Left ventricle myocardium inferior (tissue), 1 donor: ENCODE data around the gene PAOX. TPM values are rescaled to one million over a fixed set of nuclear protein-coding genes. Genes with fewer than 3 reads are reported as not detected.

Experiments
- DNase-seq: peaks from one replicate; pipeline ENCODE4 v3.0.0-alpha.2; 2020
- H3K27ac ChIP-seq: fragments of 200-600 bp; replicated peaks from 2 replicates; pipeline ENCODE4 v1.8.0; 2021
- H3K27me3 ChIP-seq: fragments of 200-600 bp; 2 replicates; pipeline ENCODE4 v1.8.0; 2021; ENCODE audit warnings: low read depth
- H3K36me3 ChIP-seq: fragments of 200-600 bp; 2 replicates; pipeline ENCODE4 v1.8.0; 2021
- H3K4me1 ChIP-seq: fragments of 200-600 bp; 2 replicates; pipeline ENCODE4 v1.8.0; 2021
- H3K4me3 ChIP-seq: fragments of 200-600 bp; 2 replicates; pipeline ENCODE4 v1.8.0; 2021; ENCODE audit warnings: mild to moderate bottlenecking, moderate library complexity
- H3K9me3 ChIP-seq: fragments of 200-600 bp; replicated peaks from 2 replicates; pipeline ENCODE4 v1.8.0; 2021
- CTCF ChIP-seq: fragments of 200-600 bp; IDR thresholded peaks from 2 replicates; pipeline ENCODE4 v1.8.0; 2021; ENCODE audit warnings: antibody characterized with exemption, mild to moderate bottlenecking, borderline replicate concordance
- intact Hi-C: fragments of 100-400 bp; cut with micrococcal nuclease; formaldehyde crosslinking; loops from one replicate; pipeline ENCODE4 v1.11.0; 2022
- long read RNA-seq: library from polyadenylated mRNA; unstranded; transcript quantifications from one replicate; pipeline ENCODE4 v2.0.0, GENCODE V29; 2021
- total RNA-seq: library from RNA; stranded (reverse); fragmentation: NEBNext Ultra II Directional; extraction: Animal tissue kit (Norgen Biotek cat#: 25700); gene quantifications from one replicate; pipeline ENCODE4 v1.2.1, GENCODE V29; 2021
- donor health status: DM: no; HTN: yes; CAD: no; lungs with severe emphysema.

Gene PAOX
- total RNA-seq: 2.9 TPM
- long read RNA-seq, transcript PAOX-201 (7 exons, 1,858 nt): major isoform, 5 of 12 reads
- long read RNA-seq, partial matches to known transcripts: 6 of 12 reads
- long read RNA-seq, other reads (novel, unspliced or antisense): 0 of 12 reads

- no peak for TF ChIP-seq CTCF
- peak within 1 kb of the TSS; percentile 88 for H3K27ac ChIP-seq
- H3K27me3 ChIP-seq: no peaks in the 10 kb centered on the region
- H3K4me1 ChIP-seq: peaks cover 30% of the 10 kb centered on the region
- intact Hi-C loops: no loop called here
- H3K4me3 ChIP-seq: peak within 1 kb of the TSS; percentile 86
- no peaks in the 10 kb centered on the region for H3K36me3 ChIP-seq
- H3K9me3 ChIP-seq: no peaks in the 10 kb centered on the region
- DNase-seq: peak; percentile 74
Observed at GRCh38 chr10:133379152-133379800, at the start of gene PAOX. TSS of gene PAOX (plus strand) at chr10:133379262. CDS start at chr10:133379317, 55 bp downstream.

GRCh38 chr10:133329491-133330202, 49.4 kb upstream of the PAOX start:
- TF ChIP-seq CTCF: peak; percentile 98
- Histone ChIP-seq H3K9me3 (no peaks in the 10 kb centered on the region), H3K36me3 (no peaks in the 10 kb centered on the region), H3K4me1 (peaks cover 25% of the 10 kb centered on the region), H3K27me3 (peaks cover 86% of the 10 kb centered on the region), H3K27ac (no peak overlapping the region), H3K4me3 (peak overlapping the region; percentile 52)
- intact Hi-C loops: loop anchor here (5.0 kb wide), 1 partner anchor 278 kb away; no protein-coding TSS in a partner anchor
- DNase-seq: peak; percentile 85

- H3K27ac ChIP-seq: no peak overlapping the region
- H3K9me3 ChIP-seq: no peaks in the 10 kb centered on the region
- H3K27me3 ChIP-seq: peaks cover 86% of the 10 kb centered on the region
- no peak for DNase-seq
- no peak overlapping the region for H3K4me3 ChIP-seq
- intact Hi-C loops: no loop called here
- TF ChIP-seq CTCF: no peak
- peaks cover 30% of the 10 kb centered on the region for H3K4me1 ChIP-seq
- H3K36me3 ChIP-seq: no peaks in the 10 kb centered on the region
Observed at GRCh38 chr10:133332936-133333699, 45.9 kb upstream of the PAOX start.

GRCh38 chr10:133334503-133335245, 44.4 kb upstream of the PAOX start:
- DNase-seq: no peak
- peak overlapping the region; percentile 58 for H3K4me3 ChIP-seq
- H3K4me1 ChIP-seq: peaks cover 27% of the 10 kb centered on the region
- no peak for TF ChIP-seq CTCF
- peaks cover 86% of the 10 kb centered on the region for H3K27me3 ChIP-seq
- intact Hi-C loops: no loop called here
- H3K9me3 ChIP-seq: no peaks in the 10 kb centered on the region
- H3K27ac ChIP-seq: no peak overlapping the region
- H3K36me3 ChIP-seq: no peaks in the 10 kb centered on the region
